Dendritic cell treated with granulocyte-macrophage colony-stimulating factor and Interleukin-4, amounts not matched to agents 40 ng/mL and 50 ng/mL, for 4 days (primary cell): Measurements from ENCODE around the gene DCAF6.

Experiments
- H3K27ac Mint-ChIP-seq: one replicate; pipeline ENCODE4 v1.8.0; 2022; ENCODE audit warnings: mild to moderate bottlenecking, mixed read lengths
- H3K27me3 Mint-ChIP-seq: one replicate; pipeline ENCODE4 v1.8.0; 2022; ENCODE audit warnings: mild to moderate bottlenecking, mixed read lengths
- H3K36me3 Mint-ChIP-seq: one replicate; pipeline ENCODE4 v1.8.0; 2022; ENCODE audit warnings: low read depth, mixed read lengths
- H3K4me1 Mint-ChIP-seq: one replicate; pipeline ENCODE4 v1.8.0; 2022; ENCODE audit warnings: low read depth, mixed read lengths
- H3K4me3 Mint-ChIP-seq: one replicate; pipeline ENCODE4 v1.8.0; 2022; ENCODE audit warnings: mild to moderate bottlenecking, moderate library complexity, mixed read lengths
- H3K9me3 Mint-ChIP-seq: one replicate; pipeline ENCODE4 v1.8.0; 2022; ENCODE audit warnings: mixed read lengths
- intact Hi-C: fragments of 100-400 bp; cut with micrococcal nuclease; formaldehyde crosslinking; loops from one replicate; pipeline ENCODE4 v1.15.0; 2022

DCAF6 gene

DNA sequence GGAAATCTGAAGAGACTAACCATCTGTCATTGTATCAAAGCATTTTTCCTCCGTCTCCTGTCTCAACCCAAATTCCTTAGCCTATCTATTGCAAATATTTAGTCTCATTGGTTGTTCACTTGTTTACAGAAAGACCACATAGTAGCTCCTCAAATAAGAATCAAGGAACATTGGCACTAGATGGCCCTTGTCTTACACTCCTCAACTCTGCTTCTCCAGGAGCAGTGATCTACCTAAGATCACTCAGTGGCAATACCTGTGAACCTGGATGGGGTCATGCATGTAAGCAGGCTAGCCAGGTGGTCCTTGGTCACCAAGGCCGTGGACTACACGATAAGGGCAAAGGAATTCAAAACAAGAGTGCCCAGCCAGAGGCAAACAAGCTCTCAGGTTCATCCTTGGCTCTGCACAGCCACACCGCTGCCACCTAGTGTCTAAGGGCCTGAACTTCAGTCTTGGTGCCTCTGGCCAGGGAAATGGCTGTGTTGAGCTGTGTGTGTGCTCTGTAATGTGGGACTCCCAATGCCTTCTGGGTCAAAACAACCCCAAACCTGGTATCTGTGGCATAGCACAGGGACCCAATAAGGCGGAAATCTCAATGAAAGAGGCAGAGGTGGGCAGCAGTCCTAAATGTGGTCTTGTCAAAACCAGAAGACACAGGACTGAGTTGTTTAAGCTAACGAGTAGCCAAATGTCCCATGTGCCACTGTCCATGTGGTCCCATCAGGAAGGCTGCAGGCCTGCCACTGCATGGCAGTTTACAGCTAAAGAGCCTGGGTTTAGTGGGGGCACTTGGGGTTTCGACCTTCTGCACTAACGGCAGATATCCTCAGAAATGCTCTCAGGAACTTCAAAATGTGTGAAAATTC is 145.8 kb downstream of the DCAF6 start:
- Mint-ChIP-seq H3K36me3 (peaks cover 16% of the 10 kb centered on the region), H3K4me3 (no peak overlapping the region), H3K9me3 (no peaks in the 10 kb centered on the region), H3K27me3 (no peaks in the 10 kb centered on the region), H3K4me1 (peaks cover 29% of the 10 kb centered on the region), H3K27ac (peak overlapping the region; percentile 76)
- intact Hi-C loops = loop anchor here (5.0 kb wide), 2 partner anchors 55 to 145 kb away; partner anchors contain the start of genes GPR161 and SFT2D2

DNA sequence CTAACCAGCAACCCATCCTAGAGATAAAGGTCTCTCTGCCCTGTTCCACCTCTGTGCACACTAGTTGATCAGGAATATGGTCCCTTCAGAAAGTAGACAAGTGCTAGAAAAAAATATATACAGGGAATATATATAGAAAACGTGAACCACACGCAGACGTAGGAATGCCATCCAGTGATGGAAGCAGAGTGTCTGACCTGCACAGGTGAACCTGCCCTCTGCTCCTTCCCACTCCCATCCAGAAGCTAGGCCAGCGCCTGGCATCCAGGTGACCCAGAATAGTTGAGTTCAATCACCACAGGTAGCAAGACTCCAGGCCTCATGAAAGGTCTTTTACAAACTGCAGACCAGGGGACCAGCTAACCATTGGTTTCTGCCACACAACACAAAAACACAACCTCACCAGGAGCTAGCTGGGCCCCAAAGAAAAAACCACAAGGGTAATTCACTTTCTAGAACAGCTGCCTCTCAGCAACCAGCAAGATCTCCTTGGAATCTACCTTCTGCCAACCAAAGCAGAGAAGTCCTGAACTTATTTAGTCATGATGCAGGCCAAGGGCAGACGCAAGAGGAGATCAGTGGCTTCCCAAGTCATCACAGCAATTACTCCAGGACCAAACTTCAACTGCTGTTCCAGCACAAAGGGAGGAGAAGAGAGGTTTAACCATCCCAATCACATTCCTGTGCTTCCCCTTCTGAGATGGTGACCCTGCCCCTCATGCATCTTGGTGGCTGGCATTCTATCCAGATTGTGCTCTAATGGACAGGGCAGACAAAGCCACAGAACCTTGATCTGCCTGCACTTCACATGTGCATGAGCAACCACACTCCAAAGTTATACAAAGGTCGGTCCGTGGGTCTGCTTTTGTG is 147.2 kb downstream of the DCAF6 start:
- H3K9me3 Mint-ChIP-seq = no peaks in the 10 kb centered on the region
- H3K27me3 Mint-ChIP-seq = no peaks in the 10 kb centered on the region
- H3K4me1 Mint-ChIP-seq = peaks cover 29% of the 10 kb centered on the region
- H3K4me3 Mint-ChIP-seq = no peak overlapping the region
- no peak overlapping the region for H3K27ac Mint-ChIP-seq
- intact Hi-C loops = loop anchor here (5.0 kb wide), 2 partner anchors 54 to 144 kb away; partner anchors contain the start of genes GPR161 and SFT2D2
- peaks cover 6% of the 10 kb centered on the region for H3K36me3 Mint-ChIP-seq

DNA sequence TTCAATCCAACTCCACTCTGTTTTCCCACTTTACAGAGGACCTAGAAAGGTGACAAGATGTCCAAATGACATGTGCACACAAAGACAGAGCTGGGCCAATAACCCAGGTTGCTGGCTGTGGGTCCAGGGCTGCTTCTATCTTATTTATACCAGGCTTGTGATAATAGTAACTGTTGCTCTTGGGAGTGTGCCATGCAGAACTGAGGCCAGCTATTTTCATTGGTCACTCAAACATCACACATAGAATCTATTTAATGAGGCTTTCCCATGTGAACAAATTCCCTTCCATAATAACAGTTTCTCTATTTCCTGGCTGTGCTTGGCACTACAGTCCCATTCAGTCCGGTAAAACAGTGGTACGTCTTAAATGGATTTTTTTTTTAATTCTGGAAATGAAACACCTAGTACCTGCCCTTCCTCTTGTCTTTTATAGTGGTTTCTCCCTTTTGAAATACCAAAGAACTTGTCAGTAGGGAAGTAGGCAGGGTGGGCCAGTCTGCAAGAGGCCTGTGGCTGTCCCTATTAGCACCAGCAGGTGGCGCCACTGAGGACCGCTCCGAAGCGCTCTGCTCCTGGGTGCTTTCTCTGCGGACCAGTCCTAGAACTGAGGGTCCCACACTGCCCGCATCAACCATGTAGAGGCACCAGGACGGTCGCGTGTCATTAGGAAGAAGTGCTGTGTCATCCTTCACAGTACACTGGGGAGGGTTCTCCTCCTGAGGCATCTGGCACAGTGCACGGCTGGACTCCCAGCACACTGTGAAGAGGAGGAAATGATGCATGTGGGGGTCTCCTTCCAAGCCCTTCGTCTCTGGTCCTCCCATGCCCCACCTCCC is 148.1 kb downstream of the DCAF6 start:
- H3K27me3 Mint-ChIP-seq = no peaks in the 10 kb centered on the region
- intact Hi-C loops = loop anchor here (5.0 kb wide), 2 partner anchors 53 to 143 kb away; partner anchors contain the start of genes GPR161 and SFT2D2
- no peaks in the 10 kb centered on the region for H3K36me3 Mint-ChIP-seq
- H3K9me3 Mint-ChIP-seq = no peaks in the 10 kb centered on the region
- H3K27ac Mint-ChIP-seq = no peak overlapping the region
- H3K4me3 Mint-ChIP-seq = peak overlapping the region; percentile 6
- H3K4me1 Mint-ChIP-seq = peaks cover 29% of the 10 kb centered on the region

DNA sequence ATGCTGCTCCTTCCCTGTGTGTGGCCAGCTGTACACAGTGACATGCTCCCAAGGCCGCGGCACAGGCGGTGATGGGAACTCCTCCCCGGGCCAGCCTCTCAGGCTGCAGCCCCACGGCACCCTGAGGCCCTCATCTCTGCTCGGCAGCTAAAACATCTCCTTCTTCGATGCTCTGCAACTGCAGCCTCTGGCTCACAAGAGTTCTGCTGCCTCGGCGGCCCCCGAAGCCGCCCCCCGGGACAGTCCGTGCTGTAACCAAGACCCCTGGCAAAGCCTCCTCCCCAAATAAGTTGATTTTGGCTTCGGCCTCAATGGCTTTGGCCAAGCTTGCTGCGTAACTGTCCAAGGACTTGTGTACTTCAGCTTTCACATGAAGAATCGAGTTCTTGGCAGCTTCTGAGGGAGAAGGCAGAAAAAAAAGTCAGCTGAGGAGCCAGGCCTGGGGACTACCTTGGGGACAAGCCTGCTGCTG is 149.0 kb downstream of the DCAF6 start:
- no peak overlapping the region for H3K27ac Mint-ChIP-seq
- intact Hi-C loops = no loop called here
- H3K27me3 Mint-ChIP-seq = no peaks in the 10 kb centered on the region
- peaks cover 26% of the 10 kb centered on the region for H3K4me1 Mint-ChIP-seq
- H3K4me3 Mint-ChIP-seq = no peak overlapping the region
- no peaks in the 10 kb centered on the region for H3K9me3 Mint-ChIP-seq
- H3K36me3 Mint-ChIP-seq = no peaks in the 10 kb centered on the region

DNA sequence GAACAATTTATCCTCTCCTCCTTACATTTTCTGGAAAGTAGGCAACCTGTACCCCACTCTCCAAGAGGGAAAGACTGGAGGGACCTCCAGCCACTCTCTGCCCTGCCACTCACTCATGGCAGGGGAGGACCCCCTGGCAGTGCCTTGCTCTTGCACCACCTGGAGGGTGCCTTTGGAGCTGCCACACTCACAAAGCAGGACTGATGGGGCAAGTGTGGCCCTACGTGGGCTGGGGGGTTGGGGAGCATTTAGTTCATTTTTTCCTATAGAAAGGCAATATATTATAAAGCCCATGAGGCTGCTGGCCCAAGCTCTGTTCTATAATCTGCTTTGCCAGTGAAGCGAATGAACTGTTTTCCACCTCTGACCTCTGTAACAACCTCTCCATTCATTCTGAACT is 150.0 kb downstream of the DCAF6 start:
- Mint-ChIP-seq H3K27ac (no peak overlapping the region), H3K4me1 (peaks cover 18% of the 10 kb centered on the region), H3K4me3 (no peak overlapping the region), H3K36me3 (no peaks in the 10 kb centered on the region), H3K27me3 (no peaks in the 10 kb centered on the region), H3K9me3 (no peaks in the 10 kb centered on the region)
- intact Hi-C loops = no loop called here

DNA sequence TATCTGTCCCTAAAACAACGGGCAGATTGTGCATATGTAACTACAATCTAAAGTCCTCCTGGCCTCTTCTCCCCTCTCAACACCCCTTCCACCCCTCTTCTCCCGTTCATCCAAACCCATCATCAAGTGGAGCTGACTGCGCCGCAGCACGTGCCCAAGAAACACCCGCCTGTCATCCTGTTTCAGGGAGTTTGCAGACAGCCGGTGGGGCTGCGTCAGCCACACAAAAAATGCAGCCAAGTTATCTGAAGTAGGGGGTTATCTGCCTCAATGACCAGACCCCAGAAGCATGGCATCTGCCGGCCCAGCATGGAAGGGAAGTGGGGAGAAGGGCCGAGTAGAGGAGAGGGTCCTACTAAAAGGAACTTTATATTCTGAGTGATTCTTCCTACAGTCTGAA is 151.2 kb downstream of the DCAF6 start:
- no peak overlapping the region for H3K27ac Mint-ChIP-seq
- H3K4me3 Mint-ChIP-seq = no peak overlapping the region
- no peaks in the 10 kb centered on the region for H3K9me3 Mint-ChIP-seq
- no peaks in the 10 kb centered on the region for H3K27me3 Mint-ChIP-seq
- no peaks in the 10 kb centered on the region for H3K36me3 Mint-ChIP-seq
- H3K4me1 Mint-ChIP-seq = peaks cover 6% of the 10 kb centered on the region
- intact Hi-C loops = no loop called here

DNA sequence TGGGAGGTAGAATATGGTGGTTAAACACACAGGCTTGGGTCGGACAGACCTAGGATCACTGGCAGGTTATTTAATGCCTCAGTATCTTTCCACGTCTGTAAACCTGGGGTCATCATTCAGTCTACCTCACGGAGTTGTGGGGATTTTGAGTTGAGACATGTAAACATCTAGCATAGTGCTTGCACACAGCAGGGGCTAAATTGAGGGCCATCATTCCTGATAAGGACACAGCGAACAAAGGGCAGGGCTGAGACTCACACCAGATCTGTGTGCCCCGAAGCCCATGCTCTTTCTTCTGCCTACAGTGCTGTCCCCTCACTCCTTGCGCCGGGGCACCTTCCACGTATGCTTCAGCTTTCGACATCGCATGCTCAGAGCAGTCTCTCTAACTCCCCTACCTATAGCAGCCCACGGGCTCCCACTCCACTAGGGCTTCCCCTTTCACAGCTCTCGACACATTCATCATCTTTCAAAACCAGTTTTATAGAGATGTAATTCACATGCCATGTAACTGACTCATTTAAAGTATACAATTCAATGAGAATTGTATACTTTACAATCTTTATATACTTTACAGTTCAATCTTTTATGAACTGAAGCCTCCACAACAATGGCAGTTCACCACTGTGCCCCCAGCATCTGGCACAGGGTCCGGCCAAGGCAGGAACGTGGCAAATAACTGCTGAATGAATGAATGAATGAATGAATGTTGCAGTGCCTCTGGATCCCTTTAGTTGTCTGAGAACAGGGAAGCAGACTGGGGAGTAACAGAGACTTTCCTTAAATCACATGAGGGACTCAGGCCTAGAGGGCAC is 152.2 kb downstream of the DCAF6 start:
- intact Hi-C loops = no loop called here
- Mint-ChIP-seq H3K9me3 (no peaks in the 10 kb centered on the region), H3K27ac (no peak overlapping the region), H3K4me3 (no peak overlapping the region), H3K27me3 (no peaks in the 10 kb centered on the region), H3K4me1 (peaks cover 6% of the 10 kb centered on the region), H3K36me3 (no peaks in the 10 kb centered on the region)

DNA sequence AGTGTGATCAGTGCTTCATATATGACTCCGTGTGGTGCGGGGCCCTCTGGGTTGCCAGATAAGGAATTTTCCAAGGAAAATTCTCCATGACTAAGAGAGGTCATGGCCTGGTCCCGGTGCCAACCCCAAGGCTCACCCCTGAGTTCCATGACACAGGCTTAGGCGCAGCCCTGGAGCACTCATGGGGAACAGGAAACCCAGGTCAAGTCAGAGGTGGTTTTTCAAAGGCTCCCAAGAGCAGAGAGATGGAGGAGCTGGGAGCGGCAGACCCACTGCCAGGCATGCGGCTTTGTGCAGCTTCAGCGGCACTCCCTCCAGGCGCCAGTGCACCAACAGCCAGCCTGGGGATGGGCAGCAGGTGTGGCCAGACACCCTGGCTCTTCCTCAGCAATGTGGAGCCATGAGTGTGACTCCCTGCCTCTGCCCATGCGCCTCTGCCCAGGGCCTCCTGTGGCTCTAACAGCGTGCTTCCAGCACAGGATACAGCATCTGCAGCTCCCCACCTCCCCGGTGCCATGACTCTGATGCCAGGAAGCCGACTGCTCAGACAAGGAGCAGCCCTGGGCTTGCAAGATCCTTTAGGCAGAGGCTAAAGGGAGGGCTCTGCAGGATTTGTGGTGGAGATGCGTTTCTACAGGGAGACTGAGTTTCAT is 153.0 kb downstream of the DCAF6 start:
- H3K27ac Mint-ChIP-seq = no peak overlapping the region
- peaks cover 6% of the 10 kb centered on the region for H3K4me1 Mint-ChIP-seq
- no peak overlapping the region for H3K4me3 Mint-ChIP-seq
- no peaks in the 10 kb centered on the region for H3K27me3 Mint-ChIP-seq
- H3K9me3 Mint-ChIP-seq = no peaks in the 10 kb centered on the region
- intact Hi-C loops = no loop called here
- H3K36me3 Mint-ChIP-seq = no peaks in the 10 kb centered on the region

DNA sequence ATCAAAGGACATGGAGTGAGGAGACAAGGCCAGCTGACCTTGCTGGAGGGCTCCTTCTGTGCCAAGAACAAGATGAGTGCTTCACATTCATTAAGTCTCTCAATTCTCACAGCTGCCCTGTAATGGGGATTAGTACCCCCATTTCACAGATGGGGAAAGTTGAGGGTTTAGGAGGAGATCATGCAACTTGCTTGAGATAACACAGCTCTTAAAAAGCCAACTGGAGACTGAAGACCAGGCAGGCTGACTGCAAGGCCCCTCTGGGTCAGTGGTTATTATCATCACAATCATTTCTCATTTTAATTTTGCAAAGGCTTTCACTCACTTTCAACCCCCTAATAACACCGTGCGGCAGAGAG is 153.5 kb downstream of the DCAF6 start:
- H3K4me3 Mint-ChIP-seq = no peak overlapping the region
- intact Hi-C loops = no loop called here
- H3K9me3 Mint-ChIP-seq = no peaks in the 10 kb centered on the region
- no peaks in the 10 kb centered on the region for H3K27me3 Mint-ChIP-seq
- H3K36me3 Mint-ChIP-seq = no peaks in the 10 kb centered on the region
- H3K4me1 Mint-ChIP-seq = peaks cover 2% of the 10 kb centered on the region
- no peak overlapping the region for H3K27ac Mint-ChIP-seq

DNA sequence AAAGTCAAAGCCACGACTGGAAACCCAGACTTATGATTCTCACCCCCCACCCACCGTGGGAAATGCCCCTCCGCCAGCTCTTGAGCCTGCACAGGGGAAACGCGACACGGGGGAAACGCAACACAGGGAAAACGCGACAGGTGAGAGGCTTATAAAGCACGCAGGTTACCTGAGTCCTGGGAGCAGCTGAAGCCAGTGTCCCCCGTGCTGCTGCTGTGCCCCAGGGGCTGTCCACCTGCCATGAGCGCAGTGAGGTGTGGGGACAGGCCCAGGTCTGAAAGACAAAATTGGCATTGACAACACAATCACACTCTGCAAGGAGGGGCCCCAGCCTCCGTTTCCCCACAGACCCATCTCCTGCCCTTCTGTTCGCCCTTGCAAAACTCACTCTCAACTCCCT is 153.9 kb downstream of the DCAF6 start:
- no peaks in the 10 kb centered on the region for H3K9me3 Mint-ChIP-seq
- intact Hi-C loops = no loop called here
- no peak overlapping the region for H3K4me3 Mint-ChIP-seq
- H3K36me3 Mint-ChIP-seq = no peaks in the 10 kb centered on the region
- H3K4me1 Mint-ChIP-seq = no peaks in the 10 kb centered on the region
- H3K27me3 Mint-ChIP-seq = no peaks in the 10 kb centered on the region
- no peak overlapping the region for H3K27ac Mint-ChIP-seq

DNA sequence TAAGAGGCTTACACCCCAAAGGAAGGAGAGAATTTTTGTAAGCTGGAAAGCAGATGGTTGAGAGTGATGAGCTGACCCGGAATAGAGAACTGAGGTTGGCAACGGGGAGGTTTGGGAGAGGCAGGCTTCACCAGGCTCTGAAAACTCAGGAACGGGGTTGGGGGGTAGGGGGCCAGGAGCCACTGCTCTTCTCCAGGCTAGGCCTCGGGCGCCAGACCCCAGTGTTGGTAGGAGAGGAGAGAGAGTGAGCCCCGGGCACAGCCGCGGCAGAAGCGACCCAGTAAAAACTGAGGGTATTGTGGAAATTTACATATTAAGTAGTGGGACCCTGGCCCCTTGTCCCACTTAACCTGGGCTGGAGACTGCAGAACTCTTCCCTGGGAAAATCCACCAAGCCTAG is 154.6 kb downstream of the DCAF6 start:
- no peak overlapping the region for H3K4me3 Mint-ChIP-seq
- no peaks in the 10 kb centered on the region for H3K9me3 Mint-ChIP-seq
- H3K36me3 Mint-ChIP-seq = no peaks in the 10 kb centered on the region
- intact Hi-C loops = no loop called here
- H3K4me1 Mint-ChIP-seq = no peaks in the 10 kb centered on the region
- no peaks in the 10 kb centered on the region for H3K27me3 Mint-ChIP-seq
- no peak overlapping the region for H3K27ac Mint-ChIP-seq

DNA sequence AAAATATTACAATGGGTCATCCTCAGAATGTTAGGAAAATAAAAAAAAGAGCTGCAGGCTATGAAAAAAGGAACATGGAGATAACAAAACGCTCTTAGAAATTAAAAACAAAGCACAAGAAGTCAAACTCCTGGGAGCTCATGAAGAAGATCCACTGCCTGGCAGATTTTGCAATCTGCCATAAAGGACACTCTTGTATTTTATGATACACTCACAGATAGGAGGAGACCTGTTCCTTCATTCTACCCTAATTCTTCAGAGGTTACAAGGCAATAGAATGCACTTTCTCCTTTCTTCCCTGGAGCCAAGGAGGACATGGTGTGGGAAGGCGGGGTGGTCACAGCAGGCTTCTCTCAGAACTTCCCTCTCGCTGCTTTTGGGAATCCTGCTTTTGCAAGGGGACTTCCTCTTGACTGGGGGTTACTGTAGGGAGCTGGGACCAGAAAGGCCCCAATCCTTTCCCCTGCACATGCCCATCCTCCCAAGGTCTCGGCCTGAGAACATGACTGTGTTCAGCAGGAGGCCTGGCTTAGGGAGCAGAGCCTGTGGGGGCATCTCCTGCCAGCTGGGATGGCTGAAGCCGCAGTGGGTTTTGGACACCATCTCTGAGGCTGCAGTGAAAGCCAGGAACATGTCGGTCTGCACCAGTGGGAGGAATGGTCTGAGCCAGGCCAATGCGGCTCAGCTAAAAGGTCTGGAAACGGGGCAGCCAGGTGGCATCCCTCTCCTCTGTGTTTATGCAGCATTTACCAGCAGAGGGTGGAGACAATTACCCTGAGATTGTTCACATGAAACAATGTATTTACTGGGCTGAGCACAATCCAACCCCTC is 155.5 kb downstream of the DCAF6 start:
- Mint-ChIP-seq H3K4me1 (no peaks in the 10 kb centered on the region), H3K27ac (no peak overlapping the region), H3K4me3 (no peak overlapping the region), H3K9me3 (no peaks in the 10 kb centered on the region), H3K36me3 (no peaks in the 10 kb centered on the region), H3K27me3 (no peaks in the 10 kb centered on the region)
- intact Hi-C loops = no loop called here
